Measurements from ENCODE around the gene RNU5D-1. TPM values are rescaled to one million over a fixed set of nuclear protein-coding genes. Genes with fewer than 3 reads are reported as not detected.

The RNU5D-1 gene
- polyA plus RNA-seq, 3 donors = not detected

GRCh38 chr1:44685218-44685617 lies 45.8 kb downstream of the RNU5D-1 start:
- Histone ChIP-seq H3K27ac (ENCODE audit: low read depth in 1 of 2, low read length in 2 of 2) (no peak overlapping the region), H4K20me1 (ENCODE audit: insufficient read depth, low read length) (no peaks in the 10 kb centered on the region), H3K4me3 (replicated peaks in 1 of 3; ENCODE audit: low read depth in 2 of 3, low read length in 3 of 3) (no peak overlapping the region), H3K9me3 (replicated peaks in 1 of 2; ENCODE audit: control insufficient read depth in 1 of 2, insufficient read depth in 1 of 2, low read length in 2 of 2) (no peaks in the 10 kb centered on the region), H3K36me3 (replicated peaks in 1 of 2; ENCODE audit: control insufficient read depth in 1 of 2, insufficient read depth in 2 of 2, low read length in 2 of 2) (no peaks in the 10 kb centered on the region), H3K27me3 (ENCODE audit: control insufficient read depth in 2 of 2, insufficient read depth in 2 of 2, low read length in 2 of 2) (no peaks in the 10 kb centered on the region), H3K9ac (ENCODE audit: insufficient read depth, low read length, poor library complexity, severe bottlenecking) (no peak overlapping the region), H3K79me2 (ENCODE audit: insufficient read depth, low read length) (no peaks in the 10 kb centered on the region), H3K4me1 (ENCODE audit: control insufficient read depth in 1 of 2, insufficient read depth in 2 of 2, low read length in 2 of 2) (peaks cover 39 to 46% of the 10 kb centered on the region in 2 donors), H3K4me2 (replicated peaks; ENCODE audit: extremely low read depth, low read length, poor library complexity, severe bottlenecking) (peak overlapping the region; percentile 22), H2AFZ (ENCODE audit: insufficient read depth, low read depth, low read length, poor library complexity, severe bottlenecking) (no peak overlapping the region)
- H3K4me1 Mint-ChIP-seq = peaks cover 45% of the 10 kb centered on the region
- H3K4me3 Mint-ChIP-seq = no peak overlapping the region
- DNase-seq = no peak
- TF ChIP-seq CTCF (IDR thresholded peaks at IDR 0.05) = no peak
- H3K9me3 Mint-ChIP-seq = peaks cover 0 to 2% (median 0%) of the 10 kb centered on the region in 7 donors
- WGBS (ENCODE audit: insufficient coverage) = no CpG with 5 or more reads among the region's 4 CpGs
- H3K36me3 Mint-ChIP-seq = peaks cover 0 to 3% of the 10 kb centered on the region in 2 donors
- intact Hi-C loops (cut with micrococcal nuclease) = no loop called here
- peaks cover 2 to 11% (median 5%) of the 10 kb centered on the region in 3 donors for H3K27me3 Mint-ChIP-seq (ENCODE audit: low read depth in 3 of 3)
- peak overlapping the region in 2 of 7 donors; percentile 2 to 70 for H3K27ac Mint-ChIP-seq

- H3K4me1 Mint-ChIP-seq = peaks cover 50% of the 10 kb centered on the region
- Histone ChIP-seq H3K4me2 (replicated peaks; ENCODE audit: extremely low read depth, low read length, poor library complexity, severe bottlenecking) (peak overlapping the region; percentile 22), H3K36me3 (replicated peaks in 1 of 2; ENCODE audit: control insufficient read depth in 1 of 2, insufficient read depth in 2 of 2, low read length in 2 of 2) (no peaks in the 10 kb centered on the region), H3K4me3 (replicated peaks in 1 of 3; ENCODE audit: low read depth in 2 of 3, low read length in 3 of 3) (no peak overlapping the region), H4K20me1 (ENCODE audit: insufficient read depth, low read length) (no peaks in the 10 kb centered on the region), H3K27ac (ENCODE audit: low read depth in 1 of 2, low read length in 2 of 2) (no peak overlapping the region), H3K9me3 (replicated peaks in 1 of 2; ENCODE audit: control insufficient read depth in 1 of 2, insufficient read depth in 1 of 2, low read length in 2 of 2) (no peaks in the 10 kb centered on the region), H3K9ac (ENCODE audit: insufficient read depth, low read length, poor library complexity, severe bottlenecking) (no peak overlapping the region), H3K27me3 (ENCODE audit: control insufficient read depth in 2 of 2, insufficient read depth in 2 of 2, low read length in 2 of 2) (no peaks in the 10 kb centered on the region), H3K79me2 (ENCODE audit: insufficient read depth, low read length) (no peaks in the 10 kb centered on the region), H3K4me1 (ENCODE audit: control insufficient read depth in 1 of 2, insufficient read depth in 2 of 2, low read length in 2 of 2) (peaks cover 39 to 46% of the 10 kb centered on the region in 2 donors), H2AFZ (ENCODE audit: insufficient read depth, low read depth, low read length, poor library complexity, severe bottlenecking) (peak overlapping the region; percentile 32)
- TF ChIP-seq CTCF (IDR thresholded peaks at IDR 0.05) = no peak
- peaks cover 3% of the 10 kb centered on the region in 2 donors for H3K36me3 Mint-ChIP-seq
- H3K4me3 Mint-ChIP-seq = no peak overlapping the region
- H3K9me3 Mint-ChIP-seq = peaks cover 0 to 2% (median 0%) of the 10 kb centered on the region in 7 donors
- H3K27me3 Mint-ChIP-seq (ENCODE audit: low read depth in 3 of 3) = peaks cover 0 to 6% (median 0%) of the 10 kb centered on the region in 3 donors
- no CpG with 5 or more reads among the region's 1 CpG for WGBS (ENCODE audit: insufficient coverage)
- intact Hi-C loops (cut with micrococcal nuclease) = no loop called here
- peak overlapping the region in 2 of 7 donors; percentile 61 to 70 for H3K27ac Mint-ChIP-seq
- peak in 2 of 3 donors; percentile 44 to 51 for DNase-seq
These were observed 46.4 kb downstream of the RNU5D-1 start for GRCh38 chr1:44684525-44684924.

Measured in CD14-positive monocyte (primary cell).